ENCODE data around the gene CNTD1.

Gene CNTD1

GRCh38 chr17:42781639-42782165, 17.0 kb upstream of the CNTD1 start:
- peaks cover 56 to 66% of the 10 kb centered on the region in 2 donors for H3K27me3 ChIP-seq (ENCODE audit: control insufficient read depth in 1 of 2, insufficient read depth in 2 of 2, low read length in 2 of 2)
- no peak overlapping the region for H3K9ac ChIP-seq (ENCODE audit: low read length)
- H3K36me3 ChIP-seq (ENCODE audit: insufficient read depth, low read length) = peaks cover 22% of the 10 kb centered on the region
- H3K27ac ChIP-seq (ENCODE audit: low read depth, low read length) = no peak overlapping the region
- no peaks in the 10 kb centered on the region for H3K9me3 ChIP-seq (ENCODE audit: low read length)
- H3K4me3 ChIP-seq (ENCODE audit: low read depth in 1 of 2, low read length in 2 of 2) = no peak overlapping the region
- H3K4me1 ChIP-seq (ENCODE audit: insufficient read depth, low read length) = peaks cover 10% of the 10 kb centered on the region

GRCh38 chr17:42782166-42783061, 16.2 kb upstream of the CNTD1 start:
- peaks cover 10% of the 10 kb centered on the region for H3K4me1 ChIP-seq (ENCODE audit: insufficient read depth, low read length)
- peaks cover 63 to 73% of the 10 kb centered on the region in 2 donors for H3K27me3 ChIP-seq (ENCODE audit: control insufficient read depth in 1 of 2, insufficient read depth in 2 of 2, low read length in 2 of 2)
- H3K9ac ChIP-seq (ENCODE audit: low read length) = no peak overlapping the region
- no peak overlapping the region for H3K4me3 ChIP-seq (ENCODE audit: low read depth in 1 of 2, low read length in 2 of 2)
- H3K27ac ChIP-seq (ENCODE audit: low read depth, low read length) = no peak overlapping the region
- H3K9me3 ChIP-seq (ENCODE audit: low read length) = no peaks in the 10 kb centered on the region
- H3K36me3 ChIP-seq (ENCODE audit: insufficient read depth, low read length) = peaks cover 22% of the 10 kb centered on the region

- Histone ChIP-seq H3K36me3 (ENCODE audit: insufficient read depth, low read length) (peaks cover 15% of the 10 kb centered on the region), H3K4me3 (ENCODE audit: low read depth in 1 of 2, low read length in 2 of 2) (no peak overlapping the region), H3K27me3 (ENCODE audit: control insufficient read depth in 1 of 2, insufficient read depth in 2 of 2, low read length in 2 of 2) (peaks cover 66 to 81% of the 10 kb centered on the region in 2 donors), H3K9ac (ENCODE audit: low read length) (no peak overlapping the region), H3K9me3 (ENCODE audit: low read length) (no peaks in the 10 kb centered on the region), H3K4me1 (ENCODE audit: insufficient read depth, low read length) (peaks cover 10% of the 10 kb centered on the region), H3K27ac (ENCODE audit: low read depth, low read length) (no peak overlapping the region)
Observed at GRCh38 chr17:42783062-42783790, 15.4 kb upstream of the CNTD1 start.

GRCh38 chr17:42783791-42784138, 14.9 kb upstream of the CNTD1 start:
- Histone ChIP-seq H3K9me3 (ENCODE audit: low read length) (no peaks in the 10 kb centered on the region), H3K4me1 (ENCODE audit: insufficient read depth, low read length) (peaks cover 10% of the 10 kb centered on the region), H3K9ac (ENCODE audit: low read length) (no peak overlapping the region), H3K36me3 (ENCODE audit: insufficient read depth, low read length) (peaks cover 9% of the 10 kb centered on the region), H3K27ac (ENCODE audit: low read depth, low read length) (no peak overlapping the region), H3K27me3 (ENCODE audit: control insufficient read depth in 1 of 2, insufficient read depth in 2 of 2, low read length in 2 of 2) (peaks cover 66 to 81% of the 10 kb centered on the region in 2 donors), H3K4me3 (ENCODE audit: low read depth in 1 of 2, low read length in 2 of 2) (no peak overlapping the region)

- Histone ChIP-seq H3K9me3 (ENCODE audit: low read length) (no peaks in the 10 kb centered on the region), H3K36me3 (ENCODE audit: insufficient read depth, low read length) (peaks cover 4% of the 10 kb centered on the region), H3K9ac (ENCODE audit: low read length) (no peak overlapping the region)
Observed at GRCh38 chr17:42784409-42784808, 14.3 kb upstream of the CNTD1 start.

GRCh38 chr17:42784811-42785592, 13.7 kb upstream of the CNTD1 start:
- H3K36me3 ChIP-seq (ENCODE audit: insufficient read depth, low read length) = no peaks in the 10 kb centered on the region

More at GRCh38 chr17:42784409-42784808, 14.3 kb upstream of the CNTD1 start:
- H3K27ac ChIP-seq (ENCODE audit: low read depth, low read length) = no peak overlapping the region
- no peak overlapping the region for H3K4me3 ChIP-seq (ENCODE audit: low read depth in 1 of 2, low read length in 2 of 2)
- peaks cover 66 to 81% of the 10 kb centered on the region in 2 donors for H3K27me3 ChIP-seq (ENCODE audit: control insufficient read depth in 1 of 2, insufficient read depth in 2 of 2, low read length in 2 of 2)
- H3K4me1 ChIP-seq (ENCODE audit: insufficient read depth, low read length) = peaks cover 10% of the 10 kb centered on the region

GRCh38 chr17:42787266-42787665, 11.4 kb upstream of the CNTD1 start:
- Histone ChIP-seq H3K4me3 (ENCODE audit: low read depth in 1 of 2, low read length in 2 of 2) (no peak overlapping the region), H3K9ac (ENCODE audit: low read length) (no peak overlapping the region), H3K4me1 (ENCODE audit: insufficient read depth, low read length) (no peaks in the 10 kb centered on the region), H3K27ac (ENCODE audit: low read depth, low read length) (no peak overlapping the region), H3K9me3 (ENCODE audit: low read length) (no peaks in the 10 kb centered on the region), H3K36me3 (ENCODE audit: insufficient read depth, low read length) (no peaks in the 10 kb centered on the region), H3K27me3 (ENCODE audit: control insufficient read depth in 1 of 2, insufficient read depth in 2 of 2, low read length in 2 of 2) (peaks cover 54 to 59% of the 10 kb centered on the region in 2 donors)

More at GRCh38 chr17:42784811-42785592, 13.7 kb upstream of the CNTD1 start:
- Histone ChIP-seq H3K4me3 (ENCODE audit: low read depth in 1 of 2, low read length in 2 of 2) (no peak overlapping the region), H3K27ac (ENCODE audit: low read depth, low read length) (no peak overlapping the region), H3K9ac (ENCODE audit: low read length) (no peak overlapping the region), H3K4me1 (ENCODE audit: insufficient read depth, low read length) (peaks cover 6% of the 10 kb centered on the region), H3K27me3 (ENCODE audit: control insufficient read depth in 1 of 2, insufficient read depth in 2 of 2, low read length in 2 of 2) (peaks cover 66 to 78% of the 10 kb centered on the region in 2 donors), H3K9me3 (ENCODE audit: low read length) (no peaks in the 10 kb centered on the region)

- Histone ChIP-seq H3K9ac (ENCODE audit: low read length) (no peak overlapping the region), H3K4me3 (ENCODE audit: low read depth in 1 of 2, low read length in 2 of 2) (no peak overlapping the region), H3K4me1 (ENCODE audit: insufficient read depth, low read length) (peaks cover 5% of the 10 kb centered on the region)
Observed at GRCh38 chr17:42791948-42792347, 6.7 kb upstream of the CNTD1 start.

GRCh38 chr17:42792545-42792944, 6.1 kb upstream of the CNTD1 start:
- H3K9ac ChIP-seq (ENCODE audit: low read length) = no peak overlapping the region
- no peak overlapping the region for H3K27ac ChIP-seq (ENCODE audit: low read depth, low read length)
- peaks cover 11% of the 10 kb centered on the region for H3K4me1 ChIP-seq (ENCODE audit: insufficient read depth, low read length)
- no peak overlapping the region for H3K4me3 ChIP-seq (ENCODE audit: low read depth in 1 of 2, low read length in 2 of 2)
- no peaks in the 10 kb centered on the region for H3K9me3 ChIP-seq (ENCODE audit: low read length)
- peaks cover 16% of the 10 kb centered on the region for H3K36me3 ChIP-seq (ENCODE audit: insufficient read depth, low read length)
- peaks cover 1 to 7% of the 10 kb centered on the region in 2 donors for H3K27me3 ChIP-seq (ENCODE audit: control insufficient read depth in 1 of 2, insufficient read depth in 2 of 2, low read length in 2 of 2)

More at GRCh38 chr17:42791948-42792347, 6.7 kb upstream of the CNTD1 start:
- H3K27ac ChIP-seq (ENCODE audit: low read depth, low read length) = no peak overlapping the region
- H3K27me3 ChIP-seq (ENCODE audit: control insufficient read depth in 1 of 2, insufficient read depth in 2 of 2, low read length in 2 of 2) = peaks cover 7 to 13% of the 10 kb centered on the region in 2 donors
- peaks cover 16% of the 10 kb centered on the region for H3K36me3 ChIP-seq (ENCODE audit: insufficient read depth, low read length)
- H3K9me3 ChIP-seq (ENCODE audit: low read length) = no peaks in the 10 kb centered on the region

- no peak overlapping the region for H3K27ac ChIP-seq (ENCODE audit: low read depth, low read length)
- no peaks in the 10 kb centered on the region for H3K9me3 ChIP-seq (ENCODE audit: low read length)
- H3K36me3 ChIP-seq (ENCODE audit: insufficient read depth, low read length) = peaks cover 16% of the 10 kb centered on the region
- H3K4me3 ChIP-seq (ENCODE audit: low read depth in 1 of 2, low read length in 2 of 2) = no peak overlapping the region
- H3K9ac ChIP-seq (ENCODE audit: low read length) = no peak overlapping the region
- no peaks in the 10 kb centered on the region for H3K27me3 ChIP-seq (ENCODE audit: control insufficient read depth in 1 of 2, insufficient read depth in 2 of 2, low read length in 2 of 2)
- H3K4me1 ChIP-seq (ENCODE audit: insufficient read depth, low read length) = peaks cover 21% of the 10 kb centered on the region
Observed at GRCh38 chr17:42795061-42795460, 3.6 kb upstream of the CNTD1 start.

- no peak overlapping the region for H3K4me3 ChIP-seq (ENCODE audit: low read depth in 1 of 2, low read length in 2 of 2)
- peaks cover 16% of the 10 kb centered on the region for H3K36me3 ChIP-seq (ENCODE audit: insufficient read depth, low read length)
- no peak overlapping the region for H3K27ac ChIP-seq (ENCODE audit: low read depth, low read length)
- no peaks in the 10 kb centered on the region for H3K9me3 ChIP-seq (ENCODE audit: low read length)
- no peaks in the 10 kb centered on the region for H3K27me3 ChIP-seq (ENCODE audit: control insufficient read depth in 1 of 2, insufficient read depth in 2 of 2, low read length in 2 of 2)
- peaks cover 21% of the 10 kb centered on the region for H3K4me1 ChIP-seq (ENCODE audit: insufficient read depth, low read length)
- H3K9ac ChIP-seq (ENCODE audit: low read length) = no peak overlapping the region
Observed at GRCh38 chr17:42795465-42795864, 3.2 kb upstream of the CNTD1 start.
